ENCODE measurements around the gene ATP1B3. TPM values are rescaled to one million over a fixed set of nuclear protein-coding genes. Genes with fewer than 3 reads are reported as not detected.

Gene ATP1B3
- total RNA-seq, 4 donors from 2014 or later: 48.7 to 270 (median 228) TPM

- Histone ChIP-seq H3K27me3 (no peaks in the 10 kb centered on the region), H3K4me3 (no peak overlapping the region), H3K4me1 (peaks cover 0 to 5% (median 2%) of the 10 kb centered on the region in 4 donors), H3K36me3 (no peaks in the 10 kb centered on the region), H3K27ac (peak overlapping the region in 1 of 4 donors; percentile 82), H3K9me3 (no peaks in the 10 kb centered on the region)
- TF ChIP-seq POLR2A (IDR thresholded peaks at IDR 0.05): no peak
- TF ChIP-seq CTCF (IDR thresholded peaks at IDR 0.05): no peak
- DNase-seq: no peak
These were observed 15.5 kb upstream of the ATP1B3 start for GRCh38 chr3:141860766-141861513.

GRCh38 chr3:141862279-141862816 is 14.1 kb upstream of the ATP1B3 start:
- TF ChIP-seq POLR2A (IDR thresholded peaks at IDR 0.05): no peak
- no peak for TF ChIP-seq CTCF (IDR thresholded peaks at IDR 0.05)
- no peak for DNase-seq

GRCh38 chr3:141863491-141863890 is 13.0 kb upstream of the ATP1B3 start:
- Histone ChIP-seq H3K4me3 (no peak overlapping the region), H3K27me3 (no peaks in the 10 kb centered on the region), H3K27ac (no peak overlapping the region), H3K36me3 (no peaks in the 10 kb centered on the region), H3K4me1 (peaks cover 0 to 5% (median 2%) of the 10 kb centered on the region in 4 donors), H3K9me3 (no peaks in the 10 kb centered on the region)
- no peak for DNase-seq
- no peak for TF ChIP-seq POLR2A (IDR thresholded peaks at IDR 0.05)
- no peak for TF ChIP-seq CTCF (IDR thresholded peaks at IDR 0.05)

More at GRCh38 chr3:141862279-141862816, 14.1 kb upstream of the ATP1B3 start:
- Histone ChIP-seq H3K4me1 (peaks cover 0 to 5% (median 2%) of the 10 kb centered on the region in 4 donors), H3K4me3 (no peak overlapping the region), H3K27ac (no peak overlapping the region), H3K27me3 (no peaks in the 10 kb centered on the region), H3K9me3 (no peaks in the 10 kb centered on the region), H3K36me3 (no peaks in the 10 kb centered on the region)

- Histone ChIP-seq H3K27me3 (no peaks in the 10 kb centered on the region), H3K9me3 (no peaks in the 10 kb centered on the region), H3K4me1 (peaks cover 0 to 4% (median under 1%) of the 10 kb centered on the region in 4 donors), H3K4me3 (no peak overlapping the region), H3K27ac (no peak overlapping the region), H3K36me3 (no peaks in the 10 kb centered on the region)
- no peak for DNase-seq
- TF ChIP-seq POLR2A (IDR thresholded peaks at IDR 0.05) (no peak), CTCF (IDR thresholded peaks at IDR 0.05) (no peak)
These were observed 12.0 kb upstream of the ATP1B3 start for GRCh38 chr3:141864281-141864970.

GRCh38 chr3:141865101-141865500 is 11.3 kb upstream of the ATP1B3 start:
- peaks cover 0 to 2% (median 0%) of the 10 kb centered on the region in 4 donors for H3K4me1 ChIP-seq
- no peaks in the 10 kb centered on the region for H3K27me3 ChIP-seq
- no peaks in the 10 kb centered on the region for H3K36me3 ChIP-seq
- no peak overlapping the region for H3K27ac ChIP-seq
- no peak overlapping the region for H3K4me3 ChIP-seq
- TF ChIP-seq CTCF (IDR thresholded peaks at IDR 0.05): no peak
- TF ChIP-seq POLR2A (IDR thresholded peaks at IDR 0.05): no peak
- no peak for DNase-seq
- no peaks in the 10 kb centered on the region for H3K9me3 ChIP-seq

Data from Peyer's patch (tissue), 4 donors.